DMS114 treated with DMSO at 0.1 percent for 48 hours (cell line): ENCODE measurements around the gene TUBA8.
"Not testable (repeated sequence)": the region's sequence is repeated elsewhere in the genome, so short reads cannot be mapped to it uniquely, and the experiment has no call there.

Experiments
- DNase-seq: peaks from one replicate; lab custom pipeline; 2025; ENCODE audit not compliant: unreplicated experiment; lab: John Stamatoyannopoulos, UW

Gene TUBA8

GRCh38 chr22:18165356-18165755 is 54.7 kb downstream of the TUBA8 start:
- not testable (repeated sequence) for DNase-seq

- DNase-seq, result not testable (repeated sequence)
Measured at GRCh38 chr22:18170284-18170683, 59.7 kb downstream of the TUBA8 start.

DNA sequence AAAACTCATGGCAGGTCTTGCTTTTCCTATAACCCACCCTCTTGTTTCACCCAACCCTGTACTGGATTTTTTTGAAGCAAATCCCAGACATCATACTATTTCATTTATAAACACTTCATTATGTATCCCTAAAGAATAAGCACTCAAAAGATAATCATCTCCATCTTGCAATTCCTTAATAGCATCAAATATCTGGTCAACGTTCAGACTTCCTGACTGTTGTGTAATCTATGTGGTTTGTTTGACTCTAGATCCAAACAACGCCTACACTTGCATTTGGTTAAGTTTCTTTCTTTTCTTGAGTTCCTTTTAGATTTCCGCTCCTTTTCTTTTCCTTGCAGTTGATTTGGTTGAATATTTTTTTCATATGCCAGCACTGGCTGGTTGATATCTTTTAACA is 61.6 kb downstream of the TUBA8 start:
- not testable (repeated sequence) for DNase-seq

- DNase-seq, result not testable (repeated sequence)
Measured at GRCh38 chr22:18172776-18173175, 62.2 kb downstream of the TUBA8 start.

DNA sequence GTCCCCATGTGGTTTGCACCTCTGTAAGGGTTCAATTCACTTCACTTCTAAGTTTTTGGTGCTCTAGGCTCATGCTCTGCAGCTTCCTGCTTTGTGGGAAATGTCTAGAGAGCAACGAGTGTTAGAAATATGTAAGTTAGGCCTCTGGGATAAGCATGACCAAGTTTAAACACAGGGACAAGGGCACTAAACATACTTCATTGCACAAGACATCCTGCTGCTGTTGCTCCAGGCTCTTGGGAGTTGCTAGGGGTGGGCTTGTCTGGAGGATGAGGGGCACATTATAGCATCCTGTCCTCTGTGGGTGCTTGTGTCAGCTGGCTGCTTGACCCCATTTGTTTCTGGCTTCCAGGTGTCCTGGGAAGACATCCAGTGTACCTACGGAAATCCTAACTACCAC is 62.8 kb downstream of the TUBA8 start:
- not testable (repeated sequence) for DNase-seq
